Glomerular visceral epithelial cell (primary cell): ENCODE data around the gene PIK3CA.
A peak's percentile ranks its signal among the peaks of the same experiment; 100 is the strongest.

Experiments
- DNase-seq: peaks from one replicate; pipeline ENCODE4 v3.0.0-alpha.2; 2016; ENCODE audit errors: extremely low spot score

Gene PIK3CA

GRCh38 chr3:179158336-179159039, 10.3 kb downstream of the PIK3CA start:
- DNase-seq: no peak

- DNase-seq: no peak
These were observed 15.3 kb downstream of the PIK3CA start for GRCh38 chr3:179163503-179163902.

GRCh38 chr3:179164857-179165256, 16.7 kb downstream of the PIK3CA start:
- no peak for DNase-seq

GRCh38 chr3:179166561-179167201, 18.5 kb downstream of the PIK3CA start:
- no peak for DNase-seq

GRCh38 chr3:179168918-179169317, 20.8 kb downstream of the PIK3CA start:
- DNase-seq: no peak

GRCh38 chr3:179172546-179172945, 24.4 kb downstream of the PIK3CA start:
- DNase-seq: no peak

GRCh38 chr3:179174316-179174715, 26.2 kb downstream of the PIK3CA start:
- DNase-seq: no peak

GRCh38 chr3:179174898-179175297, 26.7 kb downstream of the PIK3CA start:
- peak; percentile 19 for DNase-seq

GRCh38 chr3:179175358-179175757, 27.2 kb downstream of the PIK3CA start:
- no peak for DNase-seq

GRCh38 chr3:179177611-179178010, 29.5 kb downstream of the PIK3CA start:
- DNase-seq: no peak

GRCh38 chr3:179179256-179179655, 31.1 kb downstream of the PIK3CA start:
- no peak for DNase-seq

- DNase-seq: no peak
These were observed 32.0 kb downstream of the PIK3CA start for GRCh38 chr3:179179979-179180759.

GRCh38 chr3:179181021-179181472, 32.9 kb downstream of the PIK3CA start:
- no peak for DNase-seq

GRCh38 chr3:179181993-179182551, 33.9 kb downstream of the PIK3CA start:
- peak; percentile 6 for DNase-seq

GRCh38 chr3:179182902-179183301, 34.7 kb downstream of the PIK3CA start:
- DNase-seq: no peak

GRCh38 chr3:179184826-179185225, 36.7 kb downstream of the PIK3CA start:
- DNase-seq: no peak

GRCh38 chr3:179186426-179186825, 38.3 kb downstream of the PIK3CA start:
- DNase-seq: no peak

GRCh38 chr3:179189759-179190158, 41.6 kb downstream of the PIK3CA start:
- DNase-seq: peak; percentile 12

- no peak for DNase-seq
These were observed 42.4 kb downstream of the PIK3CA start for GRCh38 chr3:179190581-179190980.

- no peak for DNase-seq
These were observed 44.4 kb downstream of the PIK3CA start for GRCh38 chr3:179192542-179192941.

GRCh38 chr3:179194931-179195330, 46.8 kb downstream of the PIK3CA start:
- no peak for DNase-seq

GRCh38 chr3:179196098-179196497, 47.9 kb downstream of the PIK3CA start:
- peak; percentile 57 for DNase-seq
